Lower lobe of right lung (tissue), 2 donors: Measurements from ENCODE around the gene COLEC11. TPM values are rescaled to one million over a fixed set of nuclear protein-coding genes. Genes with fewer than 3 reads are reported as not detected.

Experiments
- ATAC-seq, 2 donors: fragments of 200-7000 bp; cut with Tn5 transposase; one replicate each; pipeline ENCODE4 v1.9.1; 2020 to 2022; ENCODE audit warnings: mild to moderate bottlenecking in 2 of 2, moderate library complexity in 2 of 2
- DNase-seq: peaks from one replicate; pipeline ENCODE4 v3.0.0-alpha.2; 2020
- H3K27ac ChIP-seq: fragments of 200-600 bp; one replicate; pipeline ENCODE4 v1.8.0; 2022
- H3K27me3 ChIP-seq: fragments of 200-600 bp; one replicate; pipeline ENCODE4 v1.8.0; 2022; ENCODE audit warnings: low read depth
- H3K36me3 ChIP-seq: fragments of 200-600 bp; one replicate; pipeline ENCODE4 v1.8.0; 2022; ENCODE audit warnings: mild to moderate bottlenecking
- H3K4me1 ChIP-seq: fragments of 200-600 bp; one replicate; pipeline ENCODE4 v1.8.0; 2022
- H3K4me3 ChIP-seq: fragments of 200-600 bp; one replicate; pipeline ENCODE4 v1.8.0; 2022; ENCODE audit warnings: mild to moderate bottlenecking
- H3K9me3 ChIP-seq: fragments of 200-600 bp; one replicate; pipeline ENCODE4 v1.8.0; 2022
- intact Hi-C: fragments of 100-400 bp; cut with DNase I; formaldehyde crosslinking; loops from one replicate; pipeline ENCODE4 v1.11.0; 2022
- long read RNA-seq: library from polyadenylated mRNA; unstranded; transcript quantifications from one replicate; pipeline ENCODE4 v2.0.0, GENCODE V29; 2021
- total RNA-seq: library from RNA; stranded (reverse); fragmentation: NEBNext Ultra II Directional; extraction: Animal tissue kit (Norgen Biotek cat#: 25700); gene quantifications from one replicate; pipeline ENCODE4 v1.2.1, GENCODE V29; 2021
- TF ChIP-seq, protein P1 (sequence below): fragments of 200-600 bp; IDR thresholded peaks from one replicate; pipeline ENCODE4 v1.8.0; 2022; ENCODE audit warnings: antibody characterized with exemption, mild to moderate bottlenecking
- donor health status: DM: no; HTN: yes; CAD: no; lungs with severe emphysema.

COLEC11 gene
- 0.30 TPM for total RNA-seq
- long read RNA-seq, partial matches to known transcripts: 1 of 3 reads
- long read RNA-seq, other reads (novel, unspliced or antisense): 1 of 3 reads

DNA sequence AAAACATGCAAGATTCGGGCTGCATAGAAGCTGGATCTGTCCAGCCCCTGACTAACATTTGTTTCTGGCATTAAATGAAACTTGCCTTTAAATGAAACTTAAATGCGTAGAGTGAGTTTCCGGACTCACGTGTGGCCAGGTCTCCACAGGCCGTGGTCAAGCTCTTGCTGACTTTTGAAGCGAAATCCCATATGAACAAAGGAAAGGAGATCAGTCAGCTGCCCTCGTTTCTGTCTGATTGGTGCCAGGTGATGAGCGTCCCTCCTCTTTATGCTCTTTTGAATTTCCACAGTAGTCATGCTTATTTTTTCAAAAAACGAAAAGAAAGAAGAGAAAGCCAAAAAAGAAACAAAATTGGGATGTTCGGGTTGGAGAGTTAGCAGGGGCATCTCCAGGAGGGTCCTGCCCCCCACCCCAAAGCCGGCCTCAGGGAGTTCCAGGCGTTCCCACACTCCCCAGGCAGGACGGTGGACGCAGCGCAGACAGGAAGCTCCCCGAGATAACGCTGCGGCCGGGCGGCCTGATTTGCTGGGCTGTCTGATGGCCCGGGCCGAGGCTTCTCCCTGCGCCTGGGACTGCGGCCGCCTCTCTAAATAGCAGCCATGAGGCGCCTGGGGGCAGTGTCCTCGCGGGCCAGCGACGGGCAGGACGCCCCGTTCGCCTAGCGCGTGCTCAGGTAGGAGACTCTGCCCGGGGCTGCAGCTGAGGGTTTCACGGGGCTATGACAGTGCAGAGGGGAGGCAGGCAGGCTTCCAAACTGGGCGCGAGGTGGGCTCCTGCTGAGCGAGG, at the start of gene COLEC11:
Gene COLEC11, plus strand, starts transcription at position 620 of the 789 bp plus-strand sequence. CDS start 9,229 bp downstream, outside the sequence.
- H3K4me1 ChIP-seq: peaks cover 4% of the 10 kb centered on the region
- intact Hi-C loops: no loop called here
- H3K9me3 ChIP-seq: no peaks in the 10 kb centered on the region
- peak within 1 kb of the TSS; percentile 24 for H3K4me3 ChIP-seq
- no peaks in the 10 kb centered on the region for H3K36me3 ChIP-seq
- H3K27ac ChIP-seq: peak within 1 kb of the TSS; percentile 10
- H3K27me3 ChIP-seq: no peaks in the 10 kb centered on the region
- ATAC-seq (peak in 1 of 2 donors; percentile 43), DNase-seq (no peak)
- TF ChIP-seq, protein P1, sequence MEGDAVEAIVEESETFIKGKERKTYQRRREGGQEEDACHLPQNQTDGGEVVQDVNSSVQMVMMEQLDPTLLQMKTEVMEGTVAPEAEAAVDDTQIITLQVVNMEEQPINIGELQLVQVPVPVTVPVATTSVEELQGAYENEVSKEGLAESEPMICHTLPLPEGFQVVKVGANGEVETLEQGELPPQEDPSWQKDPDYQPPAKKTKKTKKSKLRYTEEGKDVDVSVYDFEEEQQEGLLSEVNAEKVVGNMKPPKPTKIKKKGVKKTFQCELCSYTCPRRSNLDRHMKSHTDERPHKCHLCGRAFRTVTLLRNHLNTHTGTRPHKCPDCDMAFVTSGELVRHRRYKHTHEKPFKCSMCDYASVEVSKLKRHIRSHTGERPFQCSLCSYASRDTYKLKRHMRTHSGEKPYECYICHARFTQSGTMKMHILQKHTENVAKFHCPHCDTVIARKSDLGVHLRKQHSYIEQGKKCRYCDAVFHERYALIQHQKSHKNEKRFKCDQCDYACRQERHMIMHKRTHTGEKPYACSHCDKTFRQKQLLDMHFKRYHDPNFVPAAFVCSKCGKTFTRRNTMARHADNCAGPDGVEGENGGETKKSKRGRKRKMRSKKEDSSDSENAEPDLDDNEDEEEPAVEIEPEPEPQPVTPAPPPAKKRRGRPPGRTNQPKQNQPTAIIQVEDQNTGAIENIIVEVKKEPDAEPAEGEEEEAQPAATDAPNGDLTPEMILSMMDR: peak; percentile 35

DNA sequence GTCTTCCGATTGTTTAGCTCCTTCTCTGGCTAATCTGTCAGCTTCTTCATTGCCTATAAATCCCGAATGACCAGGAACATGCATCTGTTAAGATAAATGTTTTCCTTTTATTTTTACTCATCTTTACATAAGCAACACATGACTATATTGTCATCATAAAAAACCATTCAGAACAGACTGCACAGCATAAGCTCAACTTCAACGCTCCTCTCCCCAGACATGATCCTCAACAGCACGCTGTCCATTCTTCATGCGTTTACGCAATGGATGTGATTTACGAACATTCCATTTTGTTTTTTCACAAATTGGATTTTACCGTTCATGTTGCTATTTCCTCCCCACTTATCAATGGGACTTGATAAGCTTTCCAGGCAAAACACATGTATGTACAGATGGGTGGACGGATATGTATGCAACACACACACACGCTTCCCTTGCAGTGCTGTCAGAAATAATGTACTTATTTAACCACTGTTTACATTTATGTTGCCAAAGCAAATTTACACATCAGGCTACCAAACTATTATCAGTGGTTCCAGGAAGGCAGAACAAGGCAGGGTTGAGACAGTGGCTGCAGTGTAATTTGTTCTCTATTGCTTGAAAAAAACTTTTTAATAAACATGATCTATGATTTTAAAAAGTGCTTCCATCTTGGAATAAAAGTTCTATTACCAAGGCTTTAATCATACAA, 49.0 kb upstream of the COLEC11 start:
- intact Hi-C loops: no loop called here
- peaks cover 98% of the 10 kb centered on the region for H3K36me3 ChIP-seq
- H3K4me1 ChIP-seq: no peaks in the 10 kb centered on the region
- H3K27ac ChIP-seq: no peak overlapping the region
- TF ChIP-seq, protein P1: no peak
- H3K27me3 ChIP-seq: no peaks in the 10 kb centered on the region
- DNase-seq (no peak), ATAC-seq (no peak)
- H3K4me3 ChIP-seq: no peak overlapping the region
- no peaks in the 10 kb centered on the region for H3K9me3 ChIP-seq

DNA sequence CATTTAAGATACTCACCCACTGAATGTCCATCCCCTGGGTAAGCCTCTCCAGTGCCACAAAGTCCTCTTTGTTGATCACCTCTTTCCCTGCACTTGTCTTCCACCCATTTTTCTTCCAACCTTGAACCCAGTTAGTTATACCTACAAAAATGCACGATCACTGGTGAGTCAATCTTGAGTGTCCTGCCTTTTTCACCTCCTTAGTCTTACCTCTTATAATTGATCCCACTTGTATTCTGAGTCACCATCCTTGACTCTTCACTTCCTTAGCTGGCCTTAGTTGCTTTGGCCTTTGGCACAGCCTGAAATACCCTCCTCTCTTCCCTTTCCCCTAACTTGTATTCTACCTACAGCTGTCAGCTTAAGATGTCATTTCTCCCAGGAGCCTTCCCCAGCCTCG, 47.0 kb upstream of the COLEC11 start:
- H3K36me3 ChIP-seq: peaks cover 96% of the 10 kb centered on the region
- no peaks in the 10 kb centered on the region for H3K27me3 ChIP-seq
- no peak for DNase-seq
- no peaks in the 10 kb centered on the region for H3K9me3 ChIP-seq
- TF ChIP-seq, protein P1: no peak
- H3K27ac ChIP-seq: no peak overlapping the region
- H3K4me3 ChIP-seq: no peak overlapping the region
- no peaks in the 10 kb centered on the region for H3K4me1 ChIP-seq
- intact Hi-C loops: no loop called here
- ATAC-seq: no peak

DNA sequence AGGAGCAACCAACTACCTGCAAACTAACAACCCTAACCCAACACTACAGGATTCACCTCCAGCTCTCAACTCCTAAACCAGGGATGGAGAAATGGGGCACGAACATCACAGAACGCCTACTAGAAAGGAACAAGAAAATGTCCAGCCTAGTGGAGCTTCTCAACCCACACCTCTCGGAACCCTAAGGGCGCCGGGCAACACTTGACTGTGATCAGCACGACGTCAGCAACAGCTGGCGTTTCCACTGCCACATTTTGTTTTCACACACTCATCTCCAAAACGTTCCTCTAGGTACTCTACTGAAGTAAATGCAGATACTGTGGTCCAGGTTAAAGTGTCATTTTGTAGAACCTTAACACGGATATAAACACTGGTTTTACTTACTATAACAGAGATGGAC, 41.0 kb upstream of the COLEC11 start:
- DNase-seq (no peak), ATAC-seq (no peak)
- H3K4me3 ChIP-seq: no peak overlapping the region
- H3K36me3 ChIP-seq: peaks cover 74% of the 10 kb centered on the region
- TF ChIP-seq, protein P1: no peak
- intact Hi-C loops: no loop called here
- peaks cover 14% of the 10 kb centered on the region for H3K4me1 ChIP-seq
- no peaks in the 10 kb centered on the region for H3K27me3 ChIP-seq
- H3K27ac ChIP-seq: no peak overlapping the region
- H3K9me3 ChIP-seq: no peaks in the 10 kb centered on the region

DNA sequence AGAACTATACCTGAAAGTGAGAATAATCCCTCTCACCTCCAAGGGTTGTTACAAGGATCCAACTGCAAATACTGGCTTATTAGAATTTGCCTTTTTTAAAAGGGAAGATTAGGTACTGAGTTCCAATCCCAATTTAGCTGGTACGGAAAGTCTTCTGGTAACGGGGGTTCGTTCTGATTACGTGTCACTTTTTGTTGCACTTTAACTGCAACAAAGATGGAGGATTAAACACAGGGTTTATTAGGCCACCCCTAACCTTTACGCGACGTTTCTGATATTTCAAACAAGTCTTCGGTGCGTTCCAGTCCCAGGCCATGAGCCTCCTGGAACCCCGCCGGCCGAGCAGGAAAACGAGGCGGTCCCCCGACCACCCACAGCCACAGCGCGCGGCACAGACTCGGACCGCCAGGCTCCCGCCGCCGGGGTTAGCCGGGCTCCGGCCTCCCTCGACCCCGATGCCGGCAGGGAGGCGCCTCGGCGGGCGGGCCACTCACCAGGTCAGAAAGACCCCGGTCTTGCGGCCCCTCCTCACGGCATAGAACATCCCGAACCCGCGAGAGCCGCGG, 37.2 kb upstream of the COLEC11 start:
- intact Hi-C loops: no loop called here
- H3K36me3 ChIP-seq: peaks cover 40% of the 10 kb centered on the region
- DNase-seq (no peak), ATAC-seq (peak; percentile 22 to 65)
- H3K27ac ChIP-seq: peak overlapping the region; percentile 95
- peaks cover 20% of the 10 kb centered on the region for H3K4me1 ChIP-seq
- TF ChIP-seq, protein P1: no peak
- H3K9me3 ChIP-seq: no peaks in the 10 kb centered on the region
- no peaks in the 10 kb centered on the region for H3K27me3 ChIP-seq
- peak overlapping the region; percentile 97 for H3K4me3 ChIP-seq
